CD8-positive, alpha-beta memory T cell (primary cell): Measurements from ENCODE around the gene EXOC4. TPM values are rescaled to one million over a fixed set of nuclear protein-coding genes. Genes with fewer than 3 reads are reported as not detected.

Experiments
- CTCF ChIA-PET: fragments of 350-600 bp; sonication (Branson Sonifier 250); formaldehyde crosslinking; loops from one replicate; lab custom pipeline; 2021; ENCODE audit warnings: antibody characterized with exemption; lab: Charles Lee
- POLR2A ChIA-PET: fragments of 350-600 bp; sonication (Branson Sonifier 250); formaldehyde crosslinking; loops from one replicate; lab custom pipeline; 2021; ENCODE audit warnings: antibody characterized with exemption; lab: Charles Lee
- DNase-seq, 5 donors: peaks; one replicate each; pipeline versions ENCODE4 v3.0.0 to v3.0.0-alpha.2; 2020 to 2022; ENCODE audit warnings: mixed read lengths in 1 of 5
- H3K27ac ChIP-seq: one replicate; pipeline ENCODE4 v1.7.0; 2013; ENCODE audit warnings: low read depth, mild to moderate bottlenecking, low read length, moderate library complexity
- H3K27me3 ChIP-seq: 2 replicates; pipeline ENCODE4 v1.7.0; 2013; ENCODE audit warnings: low read length, mild to moderate bottlenecking; ENCODE audit not compliant: insufficient read depth, poor library complexity, severe bottlenecking
- H3K36me3 ChIP-seq: 2 replicates; pipeline ENCODE4 v1.7.0; 2013; ENCODE audit warnings: mild to moderate bottlenecking, low read length, moderate library complexity; ENCODE audit not compliant: insufficient read depth
- H3K4me1 ChIP-seq: 2 replicates; pipeline ENCODE4 v1.7.0; 2013; ENCODE audit warnings: mild to moderate bottlenecking, low read length, moderate library complexity; ENCODE audit not compliant: insufficient read depth
- H3K4me3 ChIP-seq: 2 replicates; pipeline ENCODE4 v1.7.0; 2013; ENCODE audit warnings: mild to moderate bottlenecking, low read length
- H3K9me3 ChIP-seq: 2 replicates; pipeline ENCODE4 v1.7.0; 2013; ENCODE audit warnings: mild to moderate bottlenecking, low read length
- H3K27ac Mint-ChIP-seq, 8 donors: one replicate each; pipeline ENCODE4 v1.8.0; 2020 to 2021; ENCODE audit warnings: mixed read lengths in 8 of 8, mild to moderate bottlenecking in 6 of 8, inconsistent platforms in 3 of 8, moderate library complexity in 3 of 8
- H3K27me3 Mint-ChIP-seq, 2 donors: one replicate each; pipeline ENCODE4 v1.8.0; 2020 to 2021; ENCODE audit warnings: mixed read lengths in 2 of 2, mild to moderate bottlenecking in 1 of 2, moderate library complexity in 1 of 2
- H3K36me3 Mint-ChIP-seq, 3 donors: one replicate each; pipeline ENCODE4 v1.8.0; 2020 to 2021; ENCODE audit warnings: mixed read lengths in 3 of 3, inconsistent platforms in 1 of 3, mild to moderate bottlenecking in 1 of 3
- H3K4me1 Mint-ChIP-seq, 3 donors: one replicate each; pipeline ENCODE4 v1.8.0; 2020 to 2021; ENCODE audit warnings: mixed read lengths in 3 of 3, inconsistent platforms in 1 of 3, mild to moderate bottlenecking in 1 of 3
- H3K4me3 Mint-ChIP-seq, 7 donors: one replicate each; pipeline ENCODE4 v1.8.0; 2020 to 2021; ENCODE audit warnings: mixed read lengths in 7 of 7, mild to moderate bottlenecking in 6 of 7, moderate library complexity in 4 of 7, inconsistent platforms in 2 of 7
- H3K9me3 Mint-ChIP-seq, 5 donors: one replicate each; pipeline ENCODE4 v1.8.0; 2020 to 2022; ENCODE audit warnings: mixed read lengths in 5 of 5, mild to moderate bottlenecking in 3 of 5, moderate library complexity in 2 of 5, inconsistent platforms in 1 of 5
- polyA plus RNA-seq: library from polyadenylated mRNA; unstranded; fragments of 300-500 nt; fragmentation: Illumina TruSeq; gene quantifications from one replicate; pipeline ENCODE4 v1.2.3, GENCODE V29; 2021
- total RNA-seq, 2 experiments: library from RNA; stranded (reverse); gene quantifications; one replicate each; pipeline ENCODE4 v1.2.3, GENCODE V29; 2021

The EXOC4 gene
- total and polyA plus RNA-seq, 3 experiments from 2014 or later = 34.5 to 53.2 (median 50.3) TPM

DNA sequence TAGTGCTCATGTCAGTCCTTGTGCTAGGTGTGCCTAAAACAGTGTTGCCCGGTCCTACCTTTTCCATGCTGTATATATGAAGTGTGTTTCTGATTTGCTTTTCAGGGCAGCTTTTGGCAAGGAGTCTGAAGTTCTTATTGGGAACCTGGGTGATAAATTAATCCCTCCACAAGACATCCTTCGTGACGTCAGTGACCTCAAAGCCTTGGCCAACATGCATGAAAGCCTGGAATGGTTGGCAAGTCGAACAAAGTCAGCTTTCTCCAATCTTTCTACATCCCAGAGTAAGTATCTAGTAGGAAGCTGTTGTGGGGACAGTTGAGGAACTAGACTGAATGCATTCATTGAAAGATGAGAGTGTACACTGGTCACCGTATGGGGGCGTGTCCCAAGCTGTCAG is 684.9 kb downstream of the EXOC4 start:
- ChIA-PET POLR2A (no interaction called here), CTCF (interaction anchor here (0.8 to 1.0 kb wide), 2 partner anchors 9 kb away, joined by 3 read pairs; no protein-coding TSS in a partner anchor)
- no peaks in the 10 kb centered on the region for H3K4me1 ChIP-seq
- DNase-seq = no peak
- no peak overlapping the region for H3K4me3 Mint-ChIP-seq
- no peaks in the 10 kb centered on the region for H3K9me3 Mint-ChIP-seq
- H3K4me1 Mint-ChIP-seq = no peaks in the 10 kb centered on the region
- H3K27me3 ChIP-seq = no peaks in the 10 kb centered on the region
- no peak overlapping the region for H3K27ac Mint-ChIP-seq
- H3K27ac ChIP-seq = no peak overlapping the region
- no peaks in the 10 kb centered on the region for H3K27me3 Mint-ChIP-seq
- H3K36me3 Mint-ChIP-seq = peaks cover 13 to 54% (median 31%) of the 10 kb centered on the region in 3 donors
- H3K36me3 ChIP-seq = peaks cover 3% of the 10 kb centered on the region
- no peaks in the 10 kb centered on the region for H3K9me3 ChIP-seq
- H3K4me3 ChIP-seq = no peak overlapping the region

DNA sequence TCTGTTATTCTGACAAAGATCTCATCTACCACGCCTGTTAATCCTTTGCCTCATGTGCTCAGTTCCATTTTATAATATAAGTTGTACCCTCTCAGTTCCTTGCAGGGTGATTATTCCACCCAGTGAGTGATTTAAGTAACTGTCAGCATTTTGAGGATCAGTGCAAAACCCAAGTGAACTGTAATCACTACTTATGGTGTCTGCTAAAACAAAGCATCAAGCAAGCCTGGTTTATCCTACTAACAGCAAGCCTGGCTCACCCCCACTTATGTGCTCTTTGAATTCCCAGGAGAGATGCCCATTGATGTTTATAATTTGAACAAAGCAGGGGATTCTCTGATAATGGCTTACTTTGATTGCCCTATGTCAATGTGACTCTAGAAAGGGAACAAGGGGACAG is 687.5 kb downstream of the EXOC4 start:
- Histone ChIP-seq H3K27ac (no peak overlapping the region), H3K27me3 (no peaks in the 10 kb centered on the region), H3K4me3 (no peak overlapping the region), H3K9me3 (no peaks in the 10 kb centered on the region), H3K4me1 (no peaks in the 10 kb centered on the region), H3K36me3 (peaks cover 3% of the 10 kb centered on the region)
- peaks cover 6 to 51% (median 27%) of the 10 kb centered on the region in 3 donors for H3K36me3 Mint-ChIP-seq
- H3K27ac Mint-ChIP-seq = peak overlapping the region in 1 of 8 donors; percentile 20
- no peaks in the 10 kb centered on the region for H3K4me1 Mint-ChIP-seq
- DNase-seq = no peak
- H3K4me3 Mint-ChIP-seq = no peak overlapping the region
- no peaks in the 10 kb centered on the region for H3K27me3 Mint-ChIP-seq
- ChIA-PET POLR2A (no interaction called here), CTCF (no interaction called here)
- H3K9me3 Mint-ChIP-seq = no peaks in the 10 kb centered on the region

DNA sequence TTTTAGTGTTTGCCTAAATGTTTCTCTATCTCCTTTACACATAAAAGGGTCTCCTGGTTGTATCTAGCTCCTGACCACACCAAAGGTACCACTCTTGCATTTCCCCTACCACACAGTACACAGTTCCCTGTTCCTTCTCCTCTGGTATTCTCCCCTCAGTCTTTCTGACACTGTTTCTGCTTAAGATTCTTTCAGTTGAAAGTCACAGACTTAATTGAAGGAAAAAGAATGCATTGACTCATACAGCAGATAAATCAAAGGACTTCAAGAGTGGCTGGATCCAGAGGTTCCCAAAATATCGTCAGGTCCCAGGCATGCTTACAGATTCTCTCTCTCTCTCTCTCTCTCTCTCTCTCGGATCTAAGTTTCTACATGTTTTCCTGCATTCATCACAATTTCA is 688.6 kb downstream of the EXOC4 start:
- no peaks in the 10 kb centered on the region for H3K9me3 Mint-ChIP-seq
- CTCF ChIA-PET = no interaction called here
- H3K4me1 Mint-ChIP-seq = no peaks in the 10 kb centered on the region

DNA sequence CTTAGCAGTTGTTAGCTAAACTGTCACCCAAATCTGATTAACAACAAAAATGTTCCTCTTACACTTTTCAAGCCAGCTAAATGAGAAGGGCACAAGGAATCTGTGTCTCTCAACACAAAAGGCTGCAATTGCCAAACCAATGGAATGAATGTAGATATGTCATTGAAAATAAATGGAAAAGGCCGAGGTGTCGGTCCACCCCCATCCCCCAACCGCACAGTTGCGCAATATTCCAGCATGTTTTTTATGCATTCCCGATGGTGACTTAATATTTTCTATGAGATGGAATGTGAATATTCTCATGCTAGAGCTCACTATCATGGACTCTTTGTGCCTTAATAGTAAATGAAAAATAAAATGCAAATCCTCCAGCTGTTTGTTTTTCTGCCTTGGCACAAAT is 692.6 kb downstream of the EXOC4 start:
- Histone ChIP-seq H3K27me3 (no peaks in the 10 kb centered on the region), H3K4me1 (no peaks in the 10 kb centered on the region), H3K4me3 (no peak overlapping the region), H3K36me3 (no peaks in the 10 kb centered on the region), H3K27ac (no peak overlapping the region), H3K9me3 (no peaks in the 10 kb centered on the region)
- DNase-seq = no peak
- H3K27ac Mint-ChIP-seq = no peak overlapping the region
- ChIA-PET POLR2A (no interaction called here), CTCF (no interaction called here)
- H3K27me3 Mint-ChIP-seq = peaks cover 0 to 1% of the 10 kb centered on the region in 2 donors
- no peaks in the 10 kb centered on the region for H3K9me3 Mint-ChIP-seq
- H3K4me1 Mint-ChIP-seq = no peaks in the 10 kb centered on the region
- peaks cover 23 to 33% (median 27%) of the 10 kb centered on the region in 3 donors for H3K36me3 Mint-ChIP-seq
- H3K4me3 Mint-ChIP-seq = no peak overlapping the region

More for the DNA sequence above, 688.6 kb downstream of the EXOC4 start:
- POLR2A ChIA-PET = no interaction called here
- no peaks in the 10 kb centered on the region for H3K27me3 ChIP-seq
- Mint-ChIP-seq H3K27me3 (peaks cover 0 to 1% of the 10 kb centered on the region in 2 donors), H3K4me3 (no peak overlapping the region), H3K36me3 (peaks cover 14 to 49% (median 32%) of the 10 kb centered on the region in 3 donors), H3K27ac (peak overlapping the region in 3 of 8 donors; percentile 4 to 51 (median 19))
- H3K9me3 ChIP-seq = no peaks in the 10 kb centered on the region
- peaks cover 3% of the 10 kb centered on the region for H3K36me3 ChIP-seq
- no peak overlapping the region for H3K4me3 ChIP-seq
- H3K4me1 ChIP-seq = no peaks in the 10 kb centered on the region
- no peak overlapping the region for H3K27ac ChIP-seq
- no peak for DNase-seq

DNA sequence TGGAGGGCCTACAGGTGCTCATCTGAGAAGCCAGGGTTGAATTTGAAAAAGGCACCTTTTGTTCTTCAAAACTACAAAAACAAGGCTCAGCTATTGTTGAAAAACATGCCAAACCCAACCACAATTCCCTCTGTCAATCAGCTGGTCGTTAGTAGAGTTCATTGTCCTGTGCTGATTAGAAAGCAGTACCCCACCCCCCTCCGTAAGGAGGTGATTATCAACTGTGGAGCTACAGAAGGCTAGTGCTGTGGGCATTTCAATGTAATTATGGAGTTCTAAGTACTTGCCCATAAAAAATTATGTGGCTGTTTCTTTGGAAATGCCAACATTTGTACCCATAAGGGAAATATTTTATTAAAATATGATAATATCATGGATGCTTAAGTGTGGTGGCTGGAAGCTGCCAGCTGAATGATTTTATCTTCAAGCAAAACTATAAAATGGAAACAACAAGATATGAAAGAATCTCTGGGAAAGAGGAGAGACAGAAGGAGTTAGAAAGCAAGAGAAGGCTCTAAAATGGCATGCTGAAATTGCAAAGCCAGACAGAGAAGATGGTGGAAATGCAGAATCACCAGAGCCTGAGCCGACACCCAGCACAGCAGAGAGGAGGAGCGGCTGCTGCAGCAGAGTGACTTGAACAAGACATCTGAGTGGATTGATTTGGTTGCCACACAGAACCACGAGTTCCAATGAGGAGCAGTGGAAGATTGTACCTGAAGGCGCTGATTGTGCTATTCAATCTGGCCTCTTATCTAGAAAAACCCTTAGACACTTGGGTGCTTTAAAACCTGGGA is 694.8 kb downstream of the EXOC4 start:
- Mint-ChIP-seq H3K27ac (no peak overlapping the region), H3K4me3 (no peak overlapping the region), H3K9me3 (no peaks in the 10 kb centered on the region), H3K27me3 (peaks cover 0 to 1% of the 10 kb centered on the region in 2 donors), H3K36me3 (peaks cover 20 to 36% (median 28%) of the 10 kb centered on the region in 3 donors), H3K4me1 (no peaks in the 10 kb centered on the region)
- ChIA-PET CTCF (interaction anchor here (1.5 kb wide), 1 partner anchor 9 kb away, joined by 3 read pairs; no protein-coding TSS in a partner anchor), POLR2A (no interaction called here)
- Histone ChIP-seq H3K27me3 (no peaks in the 10 kb centered on the region), H3K9me3 (no peaks in the 10 kb centered on the region), H3K36me3 (no peaks in the 10 kb centered on the region), H3K27ac (no peak overlapping the region), H3K4me3 (no peak overlapping the region), H3K4me1 (no peaks in the 10 kb centered on the region)
- no peak for DNase-seq

DNA sequence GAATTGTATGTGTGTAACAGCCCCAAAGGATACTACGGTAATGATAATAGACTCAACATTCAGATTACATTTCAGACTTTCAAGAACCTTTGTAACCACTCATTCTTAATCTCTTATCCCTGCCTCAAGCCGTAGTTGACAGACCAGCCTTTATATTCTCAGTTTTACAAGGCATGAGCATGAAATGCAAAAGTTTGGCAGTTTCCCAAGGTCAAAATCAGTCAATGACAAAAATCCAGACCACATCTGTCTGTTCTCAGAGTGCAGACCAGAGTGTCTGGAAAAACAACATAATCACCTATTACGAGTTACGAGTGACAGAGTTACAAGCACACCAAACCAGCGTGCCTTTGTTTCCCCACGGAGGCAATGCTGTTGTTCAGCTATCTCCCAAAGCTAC is 695.7 kb downstream of the EXOC4 start:
- Histone ChIP-seq H3K9me3 (no peaks in the 10 kb centered on the region), H3K4me3 (no peak overlapping the region), H3K36me3 (no peaks in the 10 kb centered on the region), H3K4me1 (no peaks in the 10 kb centered on the region), H3K27ac (no peak overlapping the region), H3K27me3 (no peaks in the 10 kb centered on the region)
- H3K4me3 Mint-ChIP-seq = no peak overlapping the region
- no peak overlapping the region for H3K27ac Mint-ChIP-seq
- ChIA-PET CTCF (no interaction called here), POLR2A (no interaction called here)
- peaks cover 0 to 1% of the 10 kb centered on the region in 2 donors for H3K27me3 Mint-ChIP-seq
- peaks cover 24 to 36% (median 28%) of the 10 kb centered on the region in 3 donors for H3K36me3 Mint-ChIP-seq
- no peaks in the 10 kb centered on the region for H3K4me1 Mint-ChIP-seq
- no peak for DNase-seq
- no peaks in the 10 kb centered on the region for H3K9me3 Mint-ChIP-seq

DNA sequence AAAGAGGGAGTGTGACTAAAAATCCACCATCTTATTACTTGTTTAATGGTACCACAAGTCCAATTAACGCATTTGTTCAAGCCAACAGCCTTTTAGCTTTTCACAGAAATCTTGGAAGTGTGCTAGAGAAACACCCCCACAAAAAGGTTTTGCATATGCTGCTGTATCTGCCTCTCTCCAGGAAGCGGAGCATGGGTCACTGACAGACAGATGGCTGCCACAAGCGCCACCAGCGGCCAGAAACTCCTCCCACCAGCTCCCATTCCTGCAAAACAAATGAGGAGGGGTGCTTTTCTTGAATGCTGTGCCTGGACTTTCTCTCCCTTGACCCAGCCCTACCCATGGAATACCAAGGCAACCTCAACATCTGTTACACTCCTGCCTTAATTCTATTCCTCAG is 698.0 kb downstream of the EXOC4 start:
- no peaks in the 10 kb centered on the region for H3K4me1 ChIP-seq
- ChIA-PET POLR2A (no interaction called here), CTCF (no interaction called here)

DNA sequence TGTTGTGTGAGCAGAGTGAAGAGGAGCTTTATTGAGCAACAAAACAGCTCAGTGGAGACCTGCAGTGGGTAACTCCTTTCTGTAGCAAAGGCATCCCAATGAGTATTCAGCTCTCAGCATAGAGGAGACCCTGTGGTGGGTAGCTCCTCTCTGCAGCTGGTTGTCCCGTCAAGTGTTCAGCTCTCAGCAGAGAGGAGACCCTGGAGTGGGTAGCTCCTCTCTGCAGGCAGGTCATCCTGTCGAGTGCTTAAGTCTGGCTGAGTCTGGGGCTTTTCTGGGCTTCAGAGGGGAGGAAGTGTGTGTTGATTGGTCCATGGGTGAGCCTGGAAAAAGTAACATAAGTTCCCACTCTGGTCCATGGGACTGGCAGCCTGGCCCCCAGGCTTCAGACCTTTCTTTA is 702.3 kb downstream of the EXOC4 start:
- H3K27ac ChIP-seq = no peak overlapping the region
- H3K27me3 ChIP-seq = no peaks in the 10 kb centered on the region
- H3K9me3 Mint-ChIP-seq = peaks cover 0 to 2% (median 0%) of the 10 kb centered on the region in 5 donors
- no peaks in the 10 kb centered on the region for H3K27me3 Mint-ChIP-seq
- CTCF ChIA-PET = interaction anchor here (0.9 to 1.4 kb wide), 2 partner anchors 20 to 81 kb away, joined by 3 read pairs; no protein-coding TSS in a partner anchor
- no peak overlapping the region for H3K4me3 ChIP-seq
- peak overlapping the region in 1 of 8 donors; percentile 63 for H3K27ac Mint-ChIP-seq
- no peak for DNase-seq
- H3K9me3 ChIP-seq = no peaks in the 10 kb centered on the region
- POLR2A ChIA-PET = no interaction called here
- H3K4me1 Mint-ChIP-seq = peaks cover 0 to 7% (median 0%) of the 10 kb centered on the region in 3 donors
- no peaks in the 10 kb centered on the region for H3K4me1 ChIP-seq
- peaks cover 13 to 18% (median 13%) of the 10 kb centered on the region in 3 donors for H3K36me3 Mint-ChIP-seq
- H3K36me3 ChIP-seq = no peaks in the 10 kb centered on the region
- no peak overlapping the region for H3K4me3 Mint-ChIP-seq

More for the DNA sequence above, 698.0 kb downstream of the EXOC4 start:
- H3K27ac ChIP-seq = no peak overlapping the region
- no peak overlapping the region for H3K4me3 ChIP-seq
- Mint-ChIP-seq H3K9me3 (peaks cover 0 to 2% (median 0%) of the 10 kb centered on the region in 5 donors), H3K4me3 (no peak overlapping the region), H3K4me1 (no peaks in the 10 kb centered on the region), H3K27me3 (peaks cover 0 to 1% of the 10 kb centered on the region in 2 donors), H3K36me3 (peaks cover 24 to 35% (median 31%) of the 10 kb centered on the region in 3 donors), H3K27ac (no peak overlapping the region)
- no peaks in the 10 kb centered on the region for H3K36me3 ChIP-seq
- no peak for DNase-seq
- no peaks in the 10 kb centered on the region for H3K27me3 ChIP-seq
- no peaks in the 10 kb centered on the region for H3K9me3 ChIP-seq
